Measurements from ENCODE around the gene ELAVL1.

The ELAVL1 gene

DNA sequence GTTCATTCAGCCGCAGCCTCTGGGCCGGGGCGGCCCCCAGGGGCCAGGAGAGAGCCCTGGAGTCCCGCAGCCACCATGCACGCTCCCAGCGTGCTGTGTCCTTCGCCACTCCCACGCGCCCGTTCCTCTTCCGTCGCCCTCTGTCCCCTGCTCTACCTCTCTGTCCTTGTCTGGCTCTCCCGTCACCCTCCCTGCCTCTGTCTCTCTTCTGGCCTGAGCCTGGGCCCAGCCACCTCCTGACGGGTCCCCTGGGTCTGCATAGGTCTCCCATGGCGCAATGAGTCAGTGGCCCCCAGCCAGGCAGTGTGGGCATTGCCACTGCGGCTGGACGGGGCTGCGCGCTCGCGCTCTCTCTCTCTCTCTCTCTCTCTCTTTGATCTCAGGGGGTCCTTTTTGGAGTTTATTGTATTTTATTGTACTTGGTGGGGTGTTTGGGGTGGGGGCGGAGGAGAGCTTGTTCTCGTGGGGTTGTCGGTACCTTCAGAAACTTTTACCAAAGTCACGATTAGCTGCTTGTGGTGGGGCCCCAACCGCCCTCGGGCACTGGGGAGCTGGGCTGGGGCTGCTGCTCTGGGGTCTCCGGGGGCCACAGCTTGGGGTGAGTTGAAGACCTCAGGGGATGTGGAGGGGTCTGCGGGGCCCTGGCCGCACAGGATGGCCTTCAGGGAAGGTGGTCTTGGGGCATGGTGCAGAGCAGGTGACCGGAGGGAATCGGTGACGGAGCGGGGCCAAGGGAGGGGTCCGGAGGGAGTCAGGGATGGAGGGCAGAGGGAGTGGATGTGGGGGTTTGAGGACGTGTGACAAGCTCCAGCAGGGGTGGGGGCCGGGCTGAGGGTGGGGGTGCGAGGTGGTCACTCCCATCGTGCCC is 92.5 kb downstream of the ELAVL1 start:
- DNase-seq (ENCODE audit: low read depth in 2 of 3, low spot score in 2 of 3), result no peak

DNA sequence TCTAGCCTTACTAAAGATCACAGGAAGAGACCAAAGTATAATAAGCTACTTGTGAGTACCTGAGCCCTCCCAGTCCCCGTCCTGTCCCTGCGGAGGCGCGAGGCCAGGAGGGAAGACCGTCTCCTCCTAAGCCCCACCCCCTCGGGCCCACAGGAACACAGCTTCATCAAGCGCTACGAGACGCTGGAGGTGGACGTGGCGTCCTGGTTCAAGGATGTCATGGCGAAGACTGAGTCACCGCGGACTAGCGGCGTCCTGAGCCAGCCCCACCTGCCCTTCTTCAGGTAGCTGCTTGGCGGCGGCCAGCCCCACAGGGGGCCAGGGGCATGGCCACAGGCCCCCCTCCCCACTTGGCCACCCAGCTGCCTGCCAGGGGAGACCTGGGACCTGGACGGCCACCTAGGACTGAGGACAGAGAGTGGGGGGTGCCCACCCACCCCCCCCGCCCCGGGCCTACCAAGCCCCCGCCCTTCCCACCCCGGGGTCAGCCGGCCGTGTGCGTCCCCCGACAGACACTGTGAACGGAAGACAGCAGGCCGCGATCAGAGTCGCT is 93.2 kb downstream of the ELAVL1 start:
- DNase-seq (ENCODE audit: low read depth in 2 of 3, low spot score in 2 of 3), result no peak

DNA sequence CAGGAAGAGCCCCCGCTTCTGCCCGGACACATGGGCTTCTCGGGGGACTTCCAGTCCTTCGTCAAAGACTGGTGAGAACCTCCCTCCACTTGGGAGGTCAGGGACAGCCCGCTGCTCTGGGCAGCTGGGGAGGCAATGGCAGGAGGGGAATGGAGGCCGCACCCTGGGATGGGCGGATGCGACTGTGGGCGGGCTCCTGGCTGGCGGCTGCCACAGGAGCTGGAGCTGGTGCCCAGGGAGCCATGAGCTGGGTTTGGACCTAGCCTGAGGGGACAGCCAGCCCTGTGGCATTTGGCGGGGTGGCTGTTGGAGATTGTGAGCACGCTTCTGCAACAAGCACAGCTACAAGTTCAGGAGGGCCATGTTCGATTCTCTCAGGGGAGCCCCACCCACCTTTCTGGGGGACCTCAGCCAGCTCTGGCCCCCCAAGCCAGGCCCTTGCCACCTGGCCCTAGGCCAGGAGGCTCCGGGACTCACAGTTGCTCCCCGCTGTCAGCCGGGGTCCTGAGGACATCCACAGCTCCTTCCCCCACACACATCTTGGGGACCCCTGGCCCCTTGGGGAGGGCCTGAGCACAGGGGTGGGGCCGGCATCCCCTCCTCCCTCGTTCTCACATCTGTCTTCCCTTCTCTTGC is 93.8 kb downstream of the ELAVL1 start:
- DNase-seq (ENCODE audit: low read depth in 2 of 3, low spot score in 2 of 3), result no peak

DNA sequence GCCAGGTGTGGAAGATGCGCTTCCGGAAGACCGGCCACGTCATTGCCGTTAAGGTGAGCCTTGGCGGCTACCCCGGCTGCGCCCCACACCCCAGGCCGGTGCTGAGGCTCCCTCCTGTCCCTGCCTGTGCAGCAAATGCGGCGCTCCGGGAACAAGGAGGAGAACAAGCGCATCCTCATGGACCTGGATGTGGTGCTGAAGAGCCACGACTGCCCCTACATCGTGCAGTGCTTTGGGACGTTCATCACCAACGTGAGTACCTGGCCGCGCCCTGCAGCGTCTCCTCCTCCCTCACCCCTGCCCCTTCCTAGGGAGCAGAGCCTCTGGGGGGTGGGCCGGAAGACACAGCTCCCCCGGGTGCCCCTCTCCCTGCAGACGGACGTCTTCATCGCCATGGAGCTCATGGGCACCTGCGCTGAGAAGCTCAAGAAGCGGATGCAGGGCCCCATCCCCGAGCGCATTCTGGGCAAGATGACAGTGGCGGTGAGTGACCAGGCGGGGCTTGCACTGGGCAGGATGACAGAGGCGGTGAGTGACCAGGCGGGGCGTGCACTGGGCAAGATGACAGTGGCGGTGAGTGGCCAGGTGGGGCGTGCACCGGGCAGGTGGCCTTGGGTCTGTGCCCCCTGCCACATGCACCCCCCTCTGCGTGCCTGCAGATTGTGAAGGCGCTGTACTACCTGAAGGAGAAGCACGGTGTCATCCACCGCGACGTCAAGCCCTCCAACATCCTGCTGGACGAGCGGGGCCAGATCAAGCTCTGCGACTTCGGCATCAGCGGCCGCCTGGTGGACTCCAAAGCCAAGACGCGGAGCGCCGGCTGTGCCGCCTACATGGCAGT is 94.9 kb downstream of the ELAVL1 start:
- no peak for DNase-seq (ENCODE audit: low read depth in 2 of 3, low spot score in 2 of 3)

DNA sequence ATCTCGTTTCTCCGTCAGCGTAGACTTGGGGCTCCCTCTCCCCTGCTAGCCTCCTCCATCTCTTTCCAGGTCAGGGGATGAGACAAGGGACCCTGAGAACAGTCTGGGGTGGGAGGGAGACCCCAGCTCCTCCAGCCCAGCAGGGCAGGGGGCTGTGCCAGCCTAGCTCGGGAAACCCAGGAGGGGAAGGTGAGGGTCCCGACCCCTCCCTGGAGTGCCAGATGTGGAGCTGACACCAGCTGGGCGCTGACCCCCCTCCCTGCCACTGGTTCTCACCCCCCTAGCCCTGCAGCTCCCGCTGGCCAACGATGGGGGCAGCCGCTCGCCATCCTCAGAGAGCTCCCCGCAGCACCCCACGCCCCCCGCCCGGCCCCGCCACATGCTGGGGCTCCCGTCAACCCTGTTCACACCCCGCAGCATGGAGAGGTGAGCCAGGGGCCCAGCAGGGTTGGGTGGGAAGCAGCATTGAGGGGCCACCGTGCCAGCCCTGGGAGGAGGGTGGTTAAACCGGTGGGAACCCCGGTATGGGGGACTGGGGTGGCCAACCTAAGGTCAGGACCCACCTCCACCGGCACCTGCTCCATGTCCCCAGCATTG is 95.9 kb downstream of the ELAVL1 start:
- DNase-seq (ENCODE audit: low read depth in 2 of 3, low spot score in 2 of 3), result no peak

DNA sequence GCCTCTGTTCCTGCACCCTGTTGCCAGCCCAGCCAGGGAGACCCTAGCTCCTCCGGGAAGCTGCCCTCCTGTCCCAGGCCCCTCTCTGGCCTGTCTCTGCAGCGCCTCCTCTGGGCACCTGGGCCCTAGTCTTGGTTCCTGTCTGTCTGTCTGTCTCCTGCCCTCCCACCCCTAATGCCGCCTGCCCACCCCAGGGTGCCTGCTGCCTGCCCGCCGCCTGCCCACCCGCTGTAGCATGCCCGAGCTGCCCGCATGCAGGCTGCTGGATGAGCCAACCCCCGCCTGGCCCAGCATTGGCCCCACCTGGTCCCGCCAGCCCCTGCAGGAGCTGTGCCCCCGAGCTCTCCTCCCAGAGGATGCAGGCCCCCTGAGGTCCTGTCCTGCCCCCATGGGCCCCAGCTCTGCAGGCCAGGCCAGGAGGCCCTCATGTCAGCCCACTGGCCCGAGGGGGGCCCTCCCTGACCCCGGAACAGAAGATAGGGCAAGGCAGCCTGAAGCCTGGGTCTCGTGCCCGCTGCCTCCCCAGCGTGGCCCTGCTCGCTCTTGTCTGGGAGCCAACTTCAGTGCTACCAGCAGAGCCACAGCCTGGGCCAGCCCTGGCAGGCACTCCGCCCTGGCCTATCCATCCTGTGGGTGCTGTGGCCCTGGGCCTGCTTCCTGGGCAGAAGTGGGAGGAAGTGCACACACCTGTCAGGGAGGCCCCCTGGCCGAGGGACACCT is 96.5 kb downstream of the ELAVL1 start:
- DNase-seq (ENCODE audit: low read depth in 2 of 3, low spot score in 2 of 3), result no peak

Measured in activated CD8-positive, alpha-beta memory T cell treated with anti-CD3 and anti-CD28 coated beads for 48 hours (primary cell).